ENCODE measurements around the gene SCN10A. TPM values are rescaled to one million over a fixed set of nuclear protein-coding genes. Genes with fewer than 3 reads are reported as not detected.

Gene SCN10A
- total and polyA plus RNA-seq, 2 experiments from 2014 or later: 0.03 TPM; not detected in 1

GRCh38 chr3:38743043-38743442 lies 73.0 kb downstream of the SCN10A start:
- Mint-ChIP-seq H3K9me3 (no peaks in the 10 kb centered on the region), H3K4me3 (no peak overlapping the region), H3K27me3 (ENCODE audit: insufficient read depth, low read depth, poor library complexity) (peaks cover 7% of the 10 kb centered on the region), H3K27ac (no peak overlapping the region), H3K36me3 (ENCODE audit: low read depth) (no peaks in the 10 kb centered on the region), H3K4me1 (peaks cover 8% of the 10 kb centered on the region; the same call in 2 of the 3 replicates)
- Histone ChIP-seq H3K79me2 (replicated peaks; ENCODE audit: insufficient read depth) (no peaks in the 10 kb centered on the region), H3F3A (replicated peaks; ENCODE audit: low read depth) (no peaks in the 10 kb centered on the region), H3K4me3 (no peak overlapping the region), H3K27me3 (ENCODE audit: insufficient read depth) (no peaks in the 10 kb centered on the region), H3K4me2 (no peak overlapping the region), H3K36me3 (ENCODE audit: insufficient read depth) (no peaks in the 10 kb centered on the region), H3K9me2 (ENCODE audit: insufficient read depth) (no peaks in the 10 kb centered on the region), H3K27ac (ENCODE audit: low read depth) (no peak overlapping the region), H2AFZ (no peak overlapping the region), H4K20me1 (replicated peaks; ENCODE audit: insufficient read depth) (0 out of 2 replicates have a peak, but pooled peaks cover 3% of the 10 kb centered on the region), H3K4me1 (ENCODE audit: insufficient read depth) (0 out of 2 replicates have a peak, but pooled peaks cover 6% of the 10 kb centered on the region)
- TF ChIP-seq CTCF (conservative IDR thresholded peaks at IDR 0.05; ENCODE audit: low read depth in 2 of 2): no peak
- TF ChIP-seq NANOG (IDR thresholded peaks at IDR 0.05; ENCODE audit: borderline replicate concordance): no peak
- no peak for TF ChIP-seq JUNB (IDR thresholded peaks at IDR 0.05; ENCODE audit: unreplicated experiment)
- no peak for TF ChIP-seq EZH2 (IDR thresholded peaks at IDR 0.05; ENCODE audit: low read depth, unreplicated experiment)
- TF ChIP-seq STAT1 (IDR thresholded peaks at IDR 0.05; ENCODE audit: unreplicated experiment): no peak
- no peak for TF ChIP-seq ZNF331 (CRISPR knock-in tag; IDR thresholded peaks at IDR 0.05; ENCODE audit: low read depth)
- TF ChIP-seq CREB1 (CRISPR knock-in tag; IDR thresholded peaks at IDR 0.05; ENCODE audit: low read depth): no peak
- no peak for TF ChIP-seq ZNF462 (CRISPR knock-in tag; IDR thresholded peaks at IDR 0.05)
- no peak for TF ChIP-seq REST (IDR thresholded peaks at IDR 0.05; ENCODE audit: unreplicated experiment)
- TF ChIP-seq EZH2phosphoT487 (IDR thresholded peaks at IDR 0.05; ENCODE audit: unreplicated experiment): no peak
- no peak for TF ChIP-seq ETS1 (IDR thresholded peaks at IDR 0.05)
- TF ChIP-seq ZNF114 (CRISPR knock-in tag; IDR thresholded peaks at IDR 0.05): no peak
- TF ChIP-seq POLR2AphosphoS5 (IDR thresholded peaks at IDR 0.05; ENCODE audit: low read depth): no peak
- no peak for ATAC-seq
- no peak for DNase-seq (ENCODE audit: low spot score)
